Heart right ventricle (tissue), 16 donors: ENCODE measurements around the gene COMMD1. TPM values are rescaled to one million over a fixed set of nuclear protein-coding genes. Genes with fewer than 3 reads are reported as not detected.
A peak's percentile ranks its signal among the peaks of the same experiment; 100 is the strongest.
"Not testable (repeated sequence)": the region's sequence is repeated elsewhere in the genome, so short reads cannot be mapped to it uniquely, and the experiment has no call there.

ENCODE experiments used
- ATAC-seq, 8 donors: fragments of 200-7000 bp; cut with Tn5 transposase; one replicate each; pipeline ENCODE4 v1.9.1; 2020; ENCODE audit warnings: mild to moderate bottlenecking in 8 of 8, moderate library complexity in 8 of 8, moderate number of reproducible peaks in 1 of 8
- DNase-seq, 2 donors: peaks; one replicate each; pipeline ENCODE4 v3.0.0-alpha.2; 2020
- H3K27ac ChIP-seq, 10 donors: fragments of 200-600 bp; sonication (generic) in 2 of 10; one replicate each; pipeline versions ENCODE4 v1.5.0 to v1.8.0; 2020 to 2022; ENCODE audit warnings: mild to moderate bottlenecking in 3 of 10
- H3K27me3 ChIP-seq, 7 donors: fragments of 200-600 bp; one replicate each; pipeline ENCODE4 v1.8.0; 2021 to 2022; ENCODE audit warnings: mild to moderate bottlenecking in 2 of 7
- H3K36me3 ChIP-seq, 9 donors: fragments of 200-600 bp; sonication (generic) in 1 of 9; one replicate each; pipeline versions ENCODE4 v1.5.0 to v1.8.0; 2020 to 2022; ENCODE audit warnings: mild to moderate bottlenecking in 2 of 9
- H3K4me1 ChIP-seq, 9 donors: fragments of 200-600 bp; sonication (generic) in 1 of 9; one replicate each; pipeline versions ENCODE4 v1.5.0 to v1.8.0; 2020 to 2022; ENCODE audit warnings: mild to moderate bottlenecking in 4 of 9
- H3K4me3 ChIP-seq, 10 donors: fragments of 200-600 bp; sonication (generic) in 2 of 10; one replicate each; pipeline versions ENCODE4 v1.5.0 to v1.8.0; 2020 to 2022; ENCODE audit warnings: mild to moderate bottlenecking in 7 of 10, moderate library complexity in 2 of 10
- H3K9me3 ChIP-seq, 11 donors: fragments of 200-600 bp in 10 of 11; sonication (generic) in 2 of 11; one replicate each; pipeline versions ENCODE4 v1.5.0 to v1.8.0; 2013 to 2022; ENCODE audit warnings: mild to moderate bottlenecking in 2 of 11, control low read depth in 1 of 11, moderate library complexity in 1 of 11
- WGBS, 2 donors: extraction: QIAGEN DNeasy Blood & Tissue Kit; methylation state at CpG; one replicate each; pipeline ENCODE4 v1.1.7; 2013; ENCODE audit warnings: inconsistent platforms in 1 of 2; 5-methylcytosine and 5-hydroxymethylcytosine counted together
- intact Hi-C, 10 donors: fragments of 100-400 bp; cut with DNase I; formaldehyde crosslinking; loops; one replicate each; pipeline versions ENCODE4 v1.11.1 to v1.14.2; 2022
- polyA plus RNA-seq, 2 donors: library from polyadenylated mRNA; stranded (reverse); fragments of 200-250 nt; gene quantifications; one replicate each; pipeline ENCODE4 v1.2.3, GENCODE V29; 2013
- total RNA-seq, 10 donors: library from RNA; stranded (reverse); fragmentation: NEBNext Ultra II Directional in 3 of 10; extraction: Animal tissue kit (Norgen Biotek cat#: 25700) in 3 of 10; gene quantifications; one replicate each; pipeline versions ENCODE4 v1.2.1 to v1.2.4, GENCODE V29; 2021 to 2023
- TF ChIP-seq, protein P1 (sequence below), 9 donors: fragments of 200-600 bp; sonication (generic) in 2 of 9; IDR thresholded peaks; one replicate each; pipeline versions ENCODE4 v1.5.0 to v1.8.0; 2021 to 2022; ENCODE audit warnings: antibody characterized with exemption in 9 of 9, mild to moderate bottlenecking in 5 of 9, moderate library complexity in 1 of 9
- donor health status: Arrhythmogenic right ventricular cardiomyopathy.
- donor health status: ischemic (EF 13 %, LVEDD 7.1; RV severe dilation, severe dysfunction).
- donor health status: healthy with polysubstance abuse.
- donor health status: DM: no; HTN: yes; CAD: no.
- donor health status: DM: no; HTN: no; CAD: no.
- donor health status: ischemic (EF 25% LVEDD 6.9; RV normal size, moderate dysfunction).
- donor health status: ischemic (EF 25% LVEDD 5.7; RV mildly dilated, moderate dysfunction).
- donor health status: healthy.
- donor health status: DM: yes; HTN: yes; CAD: no.
- donor health status: Ischemic cardiomyopathy.
- donor health status: ischemic (EF 35%, LVEDD 5.7; RV mildly dilated, moderate dysfunction).
- donor health status: nonischemic (EF 11% LVEDD 7.7; RV severe dilation, severe dysfunction).
- donor health status: DM: yes; HTN: yes; CAD: no.
- donor health status: PGD.
- donor health status: ischemic (EF 29% LVEDD 5.4; RV normal size, mild dysfunction).
- donor health status: nonischemic (EF 23%, LVEDD 6.1; RV moderate dilation, normal function).

The COMMD1 gene
- total and polyA plus RNA-seq, 12 donors, result 51.1 to 90.2 (median 64.4) TPM

DNA sequence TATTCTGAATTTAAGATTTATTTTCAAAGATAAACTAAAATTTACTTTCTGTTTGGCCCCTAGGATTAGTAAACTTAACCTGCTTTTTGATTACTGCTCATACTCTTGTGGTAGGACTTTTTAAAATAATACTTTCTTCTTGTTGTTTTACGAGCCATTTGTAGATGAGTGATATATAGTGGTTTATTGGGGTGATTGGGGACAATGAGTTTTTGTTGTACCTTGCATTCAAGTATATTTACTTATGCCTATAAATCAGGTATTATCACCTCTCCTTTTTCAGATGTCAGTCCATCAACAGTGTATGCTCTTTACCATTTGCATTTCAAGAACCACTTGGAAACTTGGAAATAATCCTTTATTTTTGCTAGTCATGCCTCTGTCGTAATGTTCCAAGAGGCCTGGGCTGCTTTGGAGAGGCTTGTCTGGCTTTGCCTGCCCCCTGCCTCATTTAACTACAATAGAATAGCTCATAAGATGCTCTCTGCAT lies 131.3 kb downstream of the COMMD1 start:
- H3K36me3 ChIP-seq, result no peaks in the 10 kb centered on the region
- ATAC-seq (no peak), DNase-seq (no peak)
- H3K9me3 ChIP-seq, result no peaks in the 10 kb centered on the region
- TF ChIP-seq, protein P1, sequence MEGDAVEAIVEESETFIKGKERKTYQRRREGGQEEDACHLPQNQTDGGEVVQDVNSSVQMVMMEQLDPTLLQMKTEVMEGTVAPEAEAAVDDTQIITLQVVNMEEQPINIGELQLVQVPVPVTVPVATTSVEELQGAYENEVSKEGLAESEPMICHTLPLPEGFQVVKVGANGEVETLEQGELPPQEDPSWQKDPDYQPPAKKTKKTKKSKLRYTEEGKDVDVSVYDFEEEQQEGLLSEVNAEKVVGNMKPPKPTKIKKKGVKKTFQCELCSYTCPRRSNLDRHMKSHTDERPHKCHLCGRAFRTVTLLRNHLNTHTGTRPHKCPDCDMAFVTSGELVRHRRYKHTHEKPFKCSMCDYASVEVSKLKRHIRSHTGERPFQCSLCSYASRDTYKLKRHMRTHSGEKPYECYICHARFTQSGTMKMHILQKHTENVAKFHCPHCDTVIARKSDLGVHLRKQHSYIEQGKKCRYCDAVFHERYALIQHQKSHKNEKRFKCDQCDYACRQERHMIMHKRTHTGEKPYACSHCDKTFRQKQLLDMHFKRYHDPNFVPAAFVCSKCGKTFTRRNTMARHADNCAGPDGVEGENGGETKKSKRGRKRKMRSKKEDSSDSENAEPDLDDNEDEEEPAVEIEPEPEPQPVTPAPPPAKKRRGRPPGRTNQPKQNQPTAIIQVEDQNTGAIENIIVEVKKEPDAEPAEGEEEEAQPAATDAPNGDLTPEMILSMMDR (IDR thresholded peaks at IDR 0.05), result no peak
- no peaks in the 10 kb centered on the region for H3K27me3 ChIP-seq
- H3K27ac ChIP-seq, result no peak overlapping the region
- no peak overlapping the region for H3K4me3 ChIP-seq
- 66 to 90% methylated on average over 2 of the region's 2 CpGs for WGBS, 2 donors
- H3K4me1 ChIP-seq, result peaks cover 0 to 18% (median 0%) of the 10 kb centered on the region in 9 donors
- intact Hi-C loops, result no loop called here

DNA sequence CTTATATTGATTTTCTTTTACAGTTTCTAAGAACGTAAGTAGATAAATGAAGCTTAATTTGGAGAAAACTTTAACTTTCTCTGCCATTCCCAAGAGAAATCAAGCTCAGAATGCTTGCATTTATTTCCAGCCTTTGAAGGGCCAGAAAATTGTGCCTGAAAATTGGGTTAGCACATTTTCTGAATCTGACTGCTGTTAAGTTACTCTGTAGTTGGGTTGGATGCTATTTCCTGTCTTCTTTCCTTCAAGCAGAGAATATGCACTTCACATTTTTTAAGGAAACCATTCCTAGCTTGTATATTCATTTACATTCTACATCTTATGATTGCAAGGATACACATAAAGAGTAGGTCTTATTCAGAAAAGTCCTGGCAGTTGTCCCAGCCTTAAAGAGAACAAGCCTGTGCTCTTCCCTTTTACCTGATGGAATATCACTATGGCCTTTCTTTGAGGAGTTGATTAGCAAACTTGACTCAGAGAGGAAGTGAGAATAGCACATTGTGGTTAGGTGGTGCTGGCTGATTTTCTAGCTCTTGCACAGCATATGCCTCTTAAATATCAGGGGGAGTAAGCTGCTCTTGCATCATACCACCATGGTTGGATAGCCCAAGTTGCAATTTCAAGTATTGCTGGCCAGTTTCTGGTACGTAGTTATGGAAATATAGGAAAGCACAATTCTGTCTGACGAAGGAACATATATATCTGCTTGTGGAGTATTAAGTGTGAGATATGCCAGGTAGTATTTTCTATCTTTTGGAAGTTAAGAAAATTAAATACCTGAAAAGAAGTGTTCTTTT lies 133.7 kb downstream of the COMMD1 start:
- Histone ChIP-seq H3K27me3 (no peaks in the 10 kb centered on the region), H3K9me3 (peaks cover 0 to under 1% (median 0%) of the 10 kb centered on the region in 11 donors), H3K27ac (no peak overlapping the region), H3K4me1 (peaks cover 0 to 18% (median 0%) of the 10 kb centered on the region in 9 donors), H3K4me3 (no peak overlapping the region), H3K36me3 (no peaks in the 10 kb centered on the region)
- TF ChIP-seq, protein P1 (IDR thresholded peaks at IDR 0.05), result no peak
- ATAC-seq (peak in 3 of 8 donors; percentile 33 to 64 (median 44)), DNase-seq (no peak)
- WGBS, 2 donors, result 80 to 83% methylated on average over 3 of the region's 3 CpGs
- intact Hi-C loops, result no loop called here

DNA sequence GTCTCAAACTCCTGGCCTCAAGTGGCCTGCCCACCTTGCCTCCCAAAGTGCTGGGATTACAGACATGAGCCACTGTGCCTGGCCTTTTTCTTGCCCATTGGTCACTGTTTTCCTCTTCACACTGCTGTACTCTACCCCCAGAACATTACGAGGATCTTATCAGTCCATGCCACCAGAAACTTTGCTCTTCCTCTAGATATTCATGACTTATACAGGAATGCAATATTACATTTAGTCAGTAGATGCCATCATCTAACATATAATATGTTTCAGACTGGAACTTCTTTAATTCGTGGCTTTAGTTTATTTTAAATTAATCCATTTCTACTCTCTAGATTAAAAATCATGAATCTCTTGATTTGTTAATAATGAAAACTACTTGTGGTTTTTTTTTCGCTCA lies 135.5 kb downstream of the COMMD1 start:
- TF ChIP-seq, protein P1 (IDR thresholded peaks at IDR 0.05), result no peak
- H3K27me3 ChIP-seq, result no peaks in the 10 kb centered on the region
- peaks cover 0 to 13% (median 5%) of the 10 kb centered on the region in 11 donors for H3K9me3 ChIP-seq
- H3K36me3 ChIP-seq, result no peaks in the 10 kb centered on the region
- 94 to 97% methylated on average over 3 of the region's 3 CpGs for WGBS, 2 donors
- peaks cover 0 to 18% (median 0%) of the 10 kb centered on the region in 9 donors for H3K4me1 ChIP-seq
- no peak overlapping the region for H3K4me3 ChIP-seq
- ATAC-seq (no peak), DNase-seq (no peak)
- intact Hi-C loops, result no loop called here
- H3K27ac ChIP-seq, result no peak overlapping the region

DNA sequence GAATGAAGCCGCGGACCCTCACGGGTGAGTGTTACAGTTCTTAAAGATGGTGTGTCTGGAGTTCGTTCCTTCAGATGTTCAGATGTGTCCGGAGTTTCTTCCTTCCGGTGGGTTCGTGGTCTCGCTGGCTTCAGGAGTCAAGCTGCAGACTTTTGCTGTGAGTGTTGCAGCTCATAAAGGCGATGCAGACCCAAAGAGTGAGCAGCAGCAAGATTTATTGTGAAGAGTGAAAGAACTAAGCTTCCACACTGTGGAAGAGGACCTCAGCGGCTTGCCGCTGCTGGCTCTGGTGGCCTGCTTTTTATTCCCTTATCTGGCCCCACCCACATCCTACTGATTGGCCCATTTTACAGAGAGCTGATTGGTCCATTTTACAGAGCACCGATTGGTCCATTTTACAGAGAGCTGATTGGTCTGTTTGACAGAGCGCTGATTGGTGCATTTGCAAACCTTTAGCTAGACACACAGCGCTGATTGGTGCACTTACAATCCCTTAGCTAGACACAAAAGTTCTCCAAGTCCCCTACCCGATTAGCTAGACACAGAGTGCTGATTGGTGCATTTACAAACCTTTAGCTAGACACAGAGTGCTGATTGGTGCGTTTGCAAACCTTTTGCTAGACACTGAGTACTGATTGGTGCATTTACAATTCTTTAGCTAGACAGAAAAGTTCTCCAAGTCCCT lies 136.4 kb downstream of the COMMD1 start:
- H3K4me3 ChIP-seq, H3K27ac ChIP-seq, ATAC-seq, H3K36me3 ChIP-seq, intact Hi-C loops, DNase-seq, H3K27me3 ChIP-seq: not testable (repeated sequence)
- Histone ChIP-seq H3K9me3 (peaks cover 0 to 13% (median 5%) of the 10 kb centered on the region in 11 donors), H3K4me1 (peaks cover 0 to 18% (median 0%) of the 10 kb centered on the region in 9 donors)
- WGBS, 2 donors, result 95 to 98% methylated on average over 16 of the region's 16 CpGs
